Right cardiac atrium (tissue), 5 donors: ENCODE data around the gene ARHGAP5. TPM values are rescaled to one million over a fixed set of nuclear protein-coding genes. Genes with fewer than 3 reads are reported as not detected.

Experiments
- ATAC-seq, 2 donors: fragments of 200-7000 bp; cut with Tn5 transposase; one replicate each; pipeline versions ENCODE4 v1.8.0 to v1.9.1; 2020; ENCODE audit warnings: moderate library complexity in 2 of 2, mild to moderate bottlenecking in 1 of 2
- DNase-seq, 3 donors: peaks; one replicate each; pipeline ENCODE4 v3.0.0-alpha.2; 2020
- H3K27ac ChIP-seq: one replicate; pipeline ENCODE4 v1.5.1; 2013; ENCODE audit warnings: mild to moderate bottlenecking, low read length, control low read depth, moderate library complexity
- H3K27me3 ChIP-seq: one replicate; pipeline ENCODE4 v1.6.1; 2013; ENCODE audit not compliant: control insufficient read depth, insufficient read depth
- H3K4me1 ChIP-seq: one replicate; pipeline ENCODE4 v1.6.1; 2013; ENCODE audit warnings: low read length; ENCODE audit not compliant: control insufficient read depth, insufficient read depth
- H3K4me3 ChIP-seq: one replicate; pipeline ENCODE4 v1.5.1; 2013; ENCODE audit warnings: low read length, control low read depth
- H3K9me3 ChIP-seq: one replicate; pipeline ENCODE4 v1.6.1; 2013; ENCODE audit warnings: low read length; ENCODE audit not compliant: control insufficient read depth
- WGBS: extraction: QIAGEN DNeasy Blood & Tissue Kit; methylation state at CpG from one replicate; pipeline ENCODE4 v1.1.7; 2013; 5-methylcytosine and 5-hydroxymethylcytosine counted together
- intact Hi-C, 4 donors: fragments of 100-400 bp; cut with DNase I; formaldehyde crosslinking; loops; one replicate each; pipeline versions ENCODE4 v1.11.0 to v1.14.0; 2022 to 2023
- polyA plus RNA-seq: library from polyadenylated mRNA; stranded (reverse); fragments of 200-250 nt; gene quantifications from one replicate; pipeline ENCODE4 v1.2.3, GENCODE V29; 2013
- total RNA-seq, 4 donors: library from RNA; stranded (reverse); fragmentation: NEBNext Ultra II Directional; extraction: Animal tissue kit (Norgen Biotek cat#: 25700); gene quantifications; one replicate each; pipeline ENCODE4 v1.2.1, GENCODE V29; 2021
- donor health status: healthy with polysubstance abuse.
- donor health status: DM: no; HTN: yes; CAD: no.
- donor health status: DM: no; HTN: no; CAD: no.
- donor health status: DM: no; HTN: yes; CAD: no; lungs with severe emphysema.
- donor health status: DM: yes; HTN: yes; CAD: no.

ARHGAP5 gene
- total and polyA plus RNA-seq, 5 donors, result 28.0 to 255 (median 229) TPM

GRCh38 chr14:32137892-32138291 is 60.8 kb downstream of the ARHGAP5 start:
- DNase-seq (no peak), ATAC-seq (no peak)
- H3K27ac ChIP-seq, result no peak overlapping the region
- H3K9me3 ChIP-seq, result no peaks in the 10 kb centered on the region
- H3K27me3 ChIP-seq, result no peaks in the 10 kb centered on the region
- 96% methylated on average over 1 of the region's 1 CpG for WGBS
- no peaks in the 10 kb centered on the region for H3K4me1 ChIP-seq
- no peak overlapping the region for H3K4me3 ChIP-seq
- intact Hi-C loops, result no loop called here

- Histone ChIP-seq H3K27me3 (no peaks in the 10 kb centered on the region), H3K4me1 (no peaks in the 10 kb centered on the region), H3K27ac (no peak overlapping the region), H3K4me3 (no peak overlapping the region), H3K9me3 (no peaks in the 10 kb centered on the region)
- 97% methylated on average over 1 of the region's 1 CpG for WGBS
- DNase-seq (no peak), ATAC-seq (no peak)
- intact Hi-C loops, result loop anchor here in 1 of 4 donors (5.0 kb wide), 1 partner anchor 155 kb away; no protein-coding TSS in a partner anchor
Measured at GRCh38 chr14:32142341-32142740, 65.2 kb downstream of the ARHGAP5 start.

GRCh38 chr14:32142754-32143437 is 65.8 kb downstream of the ARHGAP5 start:
- Histone ChIP-seq H3K4me3 (no peak overlapping the region), H3K9me3 (no peaks in the 10 kb centered on the region), H3K27me3 (no peaks in the 10 kb centered on the region), H3K27ac (no peak overlapping the region), H3K4me1 (peaks cover 2% of the 10 kb centered on the region)
- intact Hi-C loops, result loop anchor here in 1 of 4 donors (5.0 kb wide), 1 partner anchor 154 kb away; no protein-coding TSS in a partner anchor
- ATAC-seq (no peak), DNase-seq (no peak)
- WGBS, result 88% methylated on average over 7 of the region's 7 CpGs

- Histone ChIP-seq H3K4me1 (peaks cover 2% of the 10 kb centered on the region), H3K4me3 (no peak overlapping the region), H3K9me3 (no peaks in the 10 kb centered on the region), H3K27me3 (no peaks in the 10 kb centered on the region), H3K27ac (no peak overlapping the region)
- ATAC-seq (peak in 1 of 2 donors; percentile 47), DNase-seq (no peak)
- 30% methylated on average over 2 of the region's 2 CpGs for WGBS
- intact Hi-C loops, result no loop called here
Measured at GRCh38 chr14:32150392-32150791, 73.3 kb downstream of the ARHGAP5 start.

- no peak overlapping the region for H3K4me3 ChIP-seq
- ATAC-seq, result no peak
- 96% methylated on average over 2 of the region's 2 CpGs for WGBS
- H3K4me1 ChIP-seq, result no peaks in the 10 kb centered on the region
- no peaks in the 10 kb centered on the region for H3K9me3 ChIP-seq
- no peaks in the 10 kb centered on the region for H3K27me3 ChIP-seq
- intact Hi-C loops, result no loop called here
- no peak overlapping the region for H3K27ac ChIP-seq
- DNase-seq, result no peak
Measured at GRCh38 chr14:32166029-32166428, 88.9 kb downstream of the ARHGAP5 start.

GRCh38 chr14:32166924-32167323 is 89.8 kb downstream of the ARHGAP5 start:
- intact Hi-C loops, result no loop called here
- ATAC-seq (no peak), DNase-seq (no peak)
- H3K4me3 ChIP-seq, result no peak overlapping the region
- 92% methylated on average over 1 of the region's 1 CpG for whole genome bisulfite sequencing
- H3K9me3 ChIP-seq, result no peaks in the 10 kb centered on the region
- H3K27ac ChIP-seq, result no peak overlapping the region
- H3K27me3 ChIP-seq, result no peaks in the 10 kb centered on the region
- no peaks in the 10 kb centered on the region for H3K4me1 ChIP-seq

GRCh38 chr14:32167907-32168306 is 90.8 kb downstream of the ARHGAP5 start:
- Histone ChIP-seq H3K4me1 (no peaks in the 10 kb centered on the region), H3K27me3 (no peaks in the 10 kb centered on the region), H3K4me3 (no peak overlapping the region), H3K9me3 (no peaks in the 10 kb centered on the region), H3K27ac (no peak overlapping the region)
- no peak for DNase-seq
- WGBS, result 71% methylated on average over 3 of the region's 3 CpGs
- ATAC-seq, result no peak
- intact Hi-C loops, result no loop called here

GRCh38 chr14:32169191-32169590 is 92.1 kb downstream of the ARHGAP5 start:
- WGBS, result 75% methylated on average over 3 of the region's 3 CpGs
- H3K4me1 ChIP-seq, result no peaks in the 10 kb centered on the region
- intact Hi-C loops, result no loop called here
- H3K9me3 ChIP-seq, result no peaks in the 10 kb centered on the region
- DNase-seq, result no peak
- no peak overlapping the region for H3K4me3 ChIP-seq
- H3K27ac ChIP-seq, result no peak overlapping the region
- no peaks in the 10 kb centered on the region for H3K27me3 ChIP-seq
- no peak for ATAC-seq

GRCh38 chr14:32171469-32171868 is 94.4 kb downstream of the ARHGAP5 start:
- H3K4me3 ChIP-seq, result no peak overlapping the region
- H3K27ac ChIP-seq, result no peak overlapping the region
- H3K9me3 ChIP-seq, result no peaks in the 10 kb centered on the region
- H3K27me3 ChIP-seq, result no peaks in the 10 kb centered on the region
- DNase-seq, result no peak
- 37% methylated on average over 5 of the region's 5 CpGs for WGBS
- no peak for ATAC-seq
- no peaks in the 10 kb centered on the region for H3K4me1 ChIP-seq
- intact Hi-C loops, result no loop called here

- no peak overlapping the region for H3K4me3 ChIP-seq
- no peak for DNase-seq
- 63% methylated on average over 2 of the region's 2 CpGs for WGBS
- no peaks in the 10 kb centered on the region for H3K27me3 ChIP-seq
- no peak overlapping the region for H3K27ac ChIP-seq
- intact Hi-C loops, result no loop called here
- no peaks in the 10 kb centered on the region for H3K4me1 ChIP-seq
- ATAC-seq, result no peak
- no peaks in the 10 kb centered on the region for H3K9me3 ChIP-seq
Measured at GRCh38 chr14:32183151-32184058, 106.3 kb downstream of the ARHGAP5 start.

GRCh38 chr14:32185097-32185496 is 108.0 kb downstream of the ARHGAP5 start:
- Histone ChIP-seq H3K4me3 (no peak overlapping the region), H3K9me3 (no peaks in the 10 kb centered on the region), H3K4me1 (no peaks in the 10 kb centered on the region), H3K27me3 (no peaks in the 10 kb centered on the region), H3K27ac (no peak overlapping the region)
- no peak for DNase-seq
- intact Hi-C loops, result no loop called here
- ATAC-seq, result no peak
- 99% methylated on average over 1 of the region's 1 CpG for WGBS
